ENCODE data around the gene DROSHA.

DROSHA gene

DNA sequence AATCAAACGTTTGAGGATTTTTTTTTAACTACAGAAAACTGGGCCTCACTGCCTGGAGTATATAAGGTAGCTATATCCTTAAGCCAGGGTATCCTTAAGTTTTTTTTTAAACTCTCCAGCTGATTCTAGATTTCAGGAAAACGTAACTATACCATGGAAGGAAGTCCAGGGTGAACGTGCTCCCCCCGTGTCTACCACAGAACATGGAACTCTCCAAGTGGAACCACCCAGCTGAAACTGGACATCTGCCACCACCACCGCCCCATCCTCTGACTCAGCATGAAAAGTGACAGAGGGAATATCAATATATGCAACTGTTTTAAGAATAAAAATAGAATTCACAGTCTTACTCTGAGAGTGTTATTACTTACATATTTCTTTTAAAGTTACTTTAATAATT is 61.3 kb downstream of the DROSHA start:
- Histone ChIP-seq H3K27ac (ENCODE audit: low read length, poor library complexity, severe bottlenecking) (no peak overlapping the region), H2AK5ac (ENCODE audit: low read length, severe bottlenecking) (no peak overlapping the region), H2BK120ac (ENCODE audit: low read depth, low read length) (no peak overlapping the region), H3K36me3 (ENCODE audit: control insufficient read depth in 1 of 2, insufficient read depth in 2 of 2, low read depth in 1 of 2, low read length in 2 of 2) (peaks cover 11 to 53% of the 10 kb centered on the region in 2 experiments), H2BK12ac (ENCODE audit: low read length in 2 of 2) (no peak overlapping the region), H3K27me3 (ENCODE audit: control insufficient read depth in 1 of 2, insufficient read depth in 1 of 2, low read length in 2 of 2) (no peaks in the 10 kb centered on the region), H3K18ac (ENCODE audit: low read depth in 1 of 2, low read length in 2 of 2) (no peak overlapping the region), H2BK15ac (ENCODE audit: low read depth, poor library complexity, severe bottlenecking) (no peak overlapping the region), H3K9me3 (ENCODE audit: control insufficient read depth, low read length) (no peaks in the 10 kb centered on the region), H4K91ac (ENCODE audit: low read length) (no peak overlapping the region), H2AFZ (ENCODE audit: low read depth, low read length) (no peak overlapping the region), H4K8ac (ENCODE audit: low read length) (no peak overlapping the region), H3K14ac (ENCODE audit: low read length in 2 of 2) (no peak overlapping the region), H3K4me1 (ENCODE audit: control insufficient read depth, insufficient read depth, low read depth, low read length) (peaks cover 1% of the 10 kb centered on the region), H3K4ac (ENCODE audit: low read depth in 1 of 2, low read length in 2 of 2) (no peak overlapping the region), H3K4me2 (ENCODE audit: low read length, poor library complexity, severe bottlenecking) (no peak overlapping the region), H3K4me3 (ENCODE audit: insufficient read depth in 1 of 2, low read depth in 1 of 2, low read length in 2 of 2) (no peak overlapping the region), H3K9ac (ENCODE audit: low read length) (peak overlapping the region; percentile 46), H2BK5ac (ENCODE audit: low read depth, low read length, poor library complexity, severe bottlenecking) (no peak overlapping the region), H3K79me1 (replicated peaks; ENCODE audit: low read length, poor library complexity, severe bottlenecking) (peaks cover 9% of the 10 kb centered on the region), H3K23ac (ENCODE audit: low read length in 2 of 2) (no peak overlapping the region)
- no peak for DNase-seq
- 100% methylated on average over 3 of the region's 5 CpGs for WGBS

DNA sequence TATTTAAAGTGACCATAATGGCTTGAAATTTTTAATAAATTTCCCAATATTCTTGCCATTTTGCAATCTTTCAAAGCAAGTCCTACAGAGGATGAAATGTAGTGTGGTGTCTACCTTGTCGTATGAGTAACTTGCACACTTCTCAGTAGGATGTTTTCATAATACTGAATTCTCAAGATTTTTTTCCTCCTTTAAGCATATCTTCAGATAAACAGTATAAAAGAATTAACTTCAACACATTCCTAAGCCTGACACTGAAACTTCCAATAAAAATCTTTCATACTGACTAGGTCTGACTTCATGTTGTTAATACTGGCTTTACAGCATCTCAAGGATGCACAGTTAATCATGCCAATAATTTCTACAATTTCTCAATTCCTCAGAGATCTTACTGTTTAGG is 62.0 kb downstream of the DROSHA start:
- Histone ChIP-seq H3K9me3 (ENCODE audit: control insufficient read depth, low read length) (no peaks in the 10 kb centered on the region), H3K18ac (ENCODE audit: low read depth in 1 of 2, low read length in 2 of 2) (no peak overlapping the region), H2BK15ac (ENCODE audit: low read depth, poor library complexity, severe bottlenecking) (no peak overlapping the region), H3K9ac (ENCODE audit: low read length) (no peak overlapping the region), H2AK5ac (ENCODE audit: low read length, severe bottlenecking) (no peak overlapping the region), H4K91ac (ENCODE audit: low read length) (no peak overlapping the region), H3K4me2 (ENCODE audit: low read length, poor library complexity, severe bottlenecking) (no peak overlapping the region), H3K4ac (ENCODE audit: low read depth in 1 of 2, low read length in 2 of 2) (no peak overlapping the region), H3K36me3 (ENCODE audit: control insufficient read depth in 1 of 2, insufficient read depth in 2 of 2, low read depth in 1 of 2, low read length in 2 of 2) (peaks cover 12 to 55% of the 10 kb centered on the region in 2 experiments), H3K27ac (ENCODE audit: low read length, poor library complexity, severe bottlenecking) (no peak overlapping the region), H3K23ac (ENCODE audit: low read length in 2 of 2) (no peak overlapping the region), H4K8ac (ENCODE audit: low read length) (no peak overlapping the region), H3K4me3 (ENCODE audit: insufficient read depth in 1 of 2, low read depth in 1 of 2, low read length in 2 of 2) (no peak overlapping the region), H2AFZ (ENCODE audit: low read depth, low read length) (no peak overlapping the region), H2BK120ac (ENCODE audit: low read depth, low read length) (no peak overlapping the region), H3K79me1 (replicated peaks; ENCODE audit: low read length, poor library complexity, severe bottlenecking) (peaks cover 10% of the 10 kb centered on the region), H3K27me3 (ENCODE audit: control insufficient read depth in 1 of 2, insufficient read depth in 1 of 2, low read length in 2 of 2) (no peaks in the 10 kb centered on the region), H3K14ac (ENCODE audit: low read length in 2 of 2) (no peak overlapping the region), H3K4me1 (ENCODE audit: control insufficient read depth, insufficient read depth, low read depth, low read length) (peaks cover 1% of the 10 kb centered on the region), H2BK12ac (ENCODE audit: low read length in 2 of 2) (no peak overlapping the region), H2BK5ac (ENCODE audit: low read depth, low read length, poor library complexity, severe bottlenecking) (no peak overlapping the region)
- no CpG with 5 or more reads among the region's 1 CpG for WGBS
- no peak for DNase-seq

DNA sequence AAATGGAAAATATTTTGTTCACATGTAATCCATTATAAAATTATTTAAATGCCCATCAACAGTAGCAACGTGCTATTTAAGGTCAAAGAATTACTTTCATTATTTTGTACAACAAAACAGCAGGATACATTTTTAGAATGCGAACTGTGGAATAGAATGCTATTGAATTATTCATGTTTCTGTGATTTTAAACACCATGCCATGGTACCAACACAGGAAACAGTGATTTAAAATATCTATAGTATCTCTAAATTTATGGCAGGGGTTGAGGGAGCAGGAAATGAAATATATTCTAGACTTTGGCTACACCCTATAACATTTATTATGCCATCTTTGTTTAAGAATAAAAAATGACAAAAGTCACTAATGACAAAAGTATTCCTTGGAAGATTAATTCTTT is 62.4 kb downstream of the DROSHA start:
- no peak overlapping the region for H2AFZ ChIP-seq (ENCODE audit: low read depth, low read length)
- peaks cover 1% of the 10 kb centered on the region for H3K4me1 ChIP-seq (ENCODE audit: control insufficient read depth, insufficient read depth, low read depth, low read length)
- DNase-seq: no peak
- no peak overlapping the region for H3K9ac ChIP-seq (ENCODE audit: low read length)
- H3K18ac ChIP-seq (ENCODE audit: low read depth in 1 of 2, low read length in 2 of 2): no peak overlapping the region
- no CpG with 5 or more reads among the region's 2 CpGs for WGBS
- no peak overlapping the region for H3K14ac ChIP-seq (ENCODE audit: low read length in 2 of 2)
- H3K23ac ChIP-seq (ENCODE audit: low read length in 2 of 2): no peak overlapping the region
- no peak overlapping the region for H3K4me3 ChIP-seq (ENCODE audit: insufficient read depth in 1 of 2, low read depth in 1 of 2, low read length in 2 of 2)
- no peak overlapping the region for H4K91ac ChIP-seq (ENCODE audit: low read length)
- no peaks in the 10 kb centered on the region for H3K9me3 ChIP-seq (ENCODE audit: control insufficient read depth, low read length)
- H3K27me3 ChIP-seq (ENCODE audit: control insufficient read depth in 1 of 2, insufficient read depth in 1 of 2, low read length in 2 of 2): no peaks in the 10 kb centered on the region
- peaks cover 9 to 55% of the 10 kb centered on the region in 2 experiments for H3K36me3 ChIP-seq (ENCODE audit: control insufficient read depth in 1 of 2, insufficient read depth in 2 of 2, low read depth in 1 of 2, low read length in 2 of 2)
- H3K79me1 ChIP-seq (replicated peaks; ENCODE audit: low read length, poor library complexity, severe bottlenecking): peaks cover 8% of the 10 kb centered on the region
- no peak overlapping the region for H4K8ac ChIP-seq (ENCODE audit: low read length)
- no peak overlapping the region for H2BK5ac ChIP-seq (ENCODE audit: low read depth, low read length, poor library complexity, severe bottlenecking)
- H2BK120ac ChIP-seq (ENCODE audit: low read depth, low read length): no peak overlapping the region
- no peak overlapping the region for H2BK12ac ChIP-seq (ENCODE audit: low read length in 2 of 2)
- H3K4ac ChIP-seq (ENCODE audit: low read depth in 1 of 2, low read length in 2 of 2): no peak overlapping the region
- no peak overlapping the region for H2AK5ac ChIP-seq (ENCODE audit: low read length, severe bottlenecking)
- no peak overlapping the region for H3K27ac ChIP-seq (ENCODE audit: low read length, poor library complexity, severe bottlenecking)
- H3K4me2 ChIP-seq (ENCODE audit: low read length, poor library complexity, severe bottlenecking): no peak overlapping the region
- H2BK15ac ChIP-seq (ENCODE audit: low read depth, poor library complexity, severe bottlenecking): no peak overlapping the region

- Histone ChIP-seq H4K91ac (ENCODE audit: low read length) (no peak overlapping the region), H3K79me1 (replicated peaks; ENCODE audit: low read length, poor library complexity, severe bottlenecking) (peaks cover 5% of the 10 kb centered on the region), H3K36me3 (ENCODE audit: control insufficient read depth in 1 of 2, insufficient read depth in 2 of 2, low read depth in 1 of 2, low read length in 2 of 2) (peaks cover 4 to 69% of the 10 kb centered on the region in 2 experiments)
Observed at GRCh38 chr5:31465291-31465690, 66.6 kb downstream of the DROSHA start.

More at GRCh38 chr5:31465291-31465690, 66.6 kb downstream of the DROSHA start:
- no CpG with 5 or more reads among the region's 1 CpG for WGBS
- no peaks in the 10 kb centered on the region for H3K4me1 ChIP-seq (ENCODE audit: control insufficient read depth, insufficient read depth, low read depth, low read length)
- no peaks in the 10 kb centered on the region for H3K27me3 ChIP-seq (ENCODE audit: control insufficient read depth in 1 of 2, insufficient read depth in 1 of 2, low read length in 2 of 2)
- no peak overlapping the region for H3K23ac ChIP-seq (ENCODE audit: low read length in 2 of 2)
- no peak overlapping the region for H2BK15ac ChIP-seq (ENCODE audit: low read depth, poor library complexity, severe bottlenecking)
- no peak overlapping the region for H2BK12ac ChIP-seq (ENCODE audit: low read length in 2 of 2)
- H2AFZ ChIP-seq (ENCODE audit: low read depth, low read length): no peak overlapping the region
- no peak overlapping the region for H2AK5ac ChIP-seq (ENCODE audit: low read length, severe bottlenecking)
- H2BK5ac ChIP-seq (ENCODE audit: low read depth, low read length, poor library complexity, severe bottlenecking): no peak overlapping the region
- H4K8ac ChIP-seq (ENCODE audit: low read length): no peak overlapping the region
- H3K27ac ChIP-seq (ENCODE audit: low read length, poor library complexity, severe bottlenecking): no peak overlapping the region
- no peak overlapping the region for H3K4me2 ChIP-seq (ENCODE audit: low read length, poor library complexity, severe bottlenecking)
- H3K9me3 ChIP-seq (ENCODE audit: control insufficient read depth, low read length): no peaks in the 10 kb centered on the region
- DNase-seq: no peak
- no peak overlapping the region for H3K18ac ChIP-seq (ENCODE audit: low read depth in 1 of 2, low read length in 2 of 2)
- H3K4me3 ChIP-seq (ENCODE audit: insufficient read depth in 1 of 2, low read depth in 1 of 2, low read length in 2 of 2): no peak overlapping the region
- H3K9ac ChIP-seq (ENCODE audit: low read length): no peak overlapping the region
- H3K4ac ChIP-seq (ENCODE audit: low read depth in 1 of 2, low read length in 2 of 2): no peak overlapping the region
- no peak overlapping the region for H2BK120ac ChIP-seq (ENCODE audit: low read depth, low read length)
- H3K14ac ChIP-seq (ENCODE audit: low read length in 2 of 2): no peak overlapping the region

Data from mesenchymal stem cell (in vitro differentiated cells and primary cell).